H1 (cell line): ENCODE data around the gene RDH16. TPM values are rescaled to one million over a fixed set of nuclear protein-coding genes. Genes with fewer than 3 reads are reported as not detected.

Source experiments
- CBX5 ChIP-seq: fragments of 300-800, 300-1000 bp; sonication (generic); IDR thresholded peaks from 2 replicates; pipeline ENCODE4 v1.7.1; 2016; ENCODE audit warnings: antibody characterized with exemption, low read length, low read depth
- CHD7 ChIP-seq: fragments of 300-600 bp; sonication (generic); IDR thresholded peaks from 2 replicates; pipeline ENCODE4 v1.7.1; 2012; ENCODE audit warnings: low read length, moderate library complexity, mild to moderate bottlenecking, inconsistent platforms; ENCODE audit not compliant: insufficient replicate concordance
- KDM1A ChIP-seq: fragments of 200-600, 300-600 bp; sonication (generic); IDR thresholded peaks from 2 replicates; pipeline ENCODE4 v1.7.1; 2016; ENCODE audit warnings: mild to moderate bottlenecking, low read length, borderline replicate concordance
- POLR2A ChIP-seq, 2 experiments: IDR thresholded peaks; 1 replicate in 1 of 2; 2 replicates in 1 of 2; pipeline ENCODE4 v1.6.1; 2011; ENCODE audit warnings: low read depth in 2 of 2, low read length in 2 of 2, mild to moderate bottlenecking in 2 of 2; ENCODE audit errors: control extremely low read depth in 1 of 2
- POLR2AphosphoS5 ChIP-seq: IDR thresholded peaks from 2 replicates; pipeline ENCODE4 v1.6.1; 2011; ENCODE audit warnings: low read depth, low read length
- RNF2 ChIP-seq: fragments of 200-900, 300-1000 bp; sonication (generic); IDR thresholded peaks from 2 replicates; pipeline ENCODE4 v1.7.1; 2016; ENCODE audit warnings: borderline replicate concordance, low read depth, mild to moderate bottlenecking, antibody characterized with exemption, low read length; ENCODE audit not compliant: poor library complexity, severe bottlenecking; ENCODE audit errors: missing control alignments
- RXRA ChIP-seq: IDR thresholded peaks from 2 replicates; pipeline ENCODE4 v1.6.1; 2011; ENCODE audit warnings: low read depth, mild to moderate bottlenecking, low read length, moderate library complexity; ENCODE audit not compliant: insufficient read depth
- SP1 ChIP-seq: IDR thresholded peaks from 2 replicates; pipeline ENCODE4 v1.6.1; 2011; ENCODE audit warnings: low read depth, low read length
- TBP ChIP-seq: IDR thresholded peaks from 2 replicates; pipeline ENCODE4 v1.6.1; 2011; ENCODE audit warnings: low read depth, low read length, improper control_type of control experiment
- TCF12 ChIP-seq: IDR thresholded peaks from 2 replicates; pipeline ENCODE4 v1.6.1; 2011; ENCODE audit warnings: low read depth, mild to moderate bottlenecking, low read length
- polyA plus RNA-seq, 7 experiments: library from polyadenylated mRNA; depleted of rRNA in 3 of 7; stranded (reverse) in 5 of 7; unstranded in 2 of 7; fragments of >200 nt in 5 of 7; fragments of 200-250 nt in 2 of 7; gene quantifications; 1 replicate in 5 of 7; 2 replicates in 1 of 7; 4 replicates in 1 of 7; pipeline versions ENCODE4 v1.2.1 to v1.2.3, GENCODE V29; 2011 to 2013; ENCODE audit warnings: missing spikeins in 2 of 7, mixed read lengths in 2 of 7
- total RNA-seq: library from RNA; stranded (reverse); fragmentation: NEBNext Ultra II Directional; extraction: Animal tissue kit (Norgen Biotek cat#: 25700); gene quantifications from 2 replicates; pipeline ENCODE4 v1.2.1, GENCODE V29; 2021

Gene RDH16
- total and polyA plus RNA-seq, 2 of the 8 experiments (the other 6 are each of a cell fraction or from before 2014, with no cell fraction given) = 0.30 to 0.79 TPM

GRCh38 chr12:57005980-57006808, 48.8 kb upstream of the RDH16 start, which contains the start of gene ZBTB39 (continued):
- TF ChIP-seq CHD7 (no peak), RXRA (no peak), KDM1A (no peak), TCF12 (no peak), RNF2 (no peak), POLR2A (IDR thresholded peaks at IDR 0.05; ENCODE audit: control extremely low read depth in 1 of 2, low read depth in 2 of 2, low read length in 2 of 2) (peak; percentile 56 to 69; a peak in 2 of 3 replicates), TBP (peak; percentile 9; the same call in 1 of the 2 replicates), POLR2AphosphoS5 (no peak), SP1 (no peak), CBX5 (no peak)
